Measurements from ENCODE around the gene S1PR4.

DNA sequence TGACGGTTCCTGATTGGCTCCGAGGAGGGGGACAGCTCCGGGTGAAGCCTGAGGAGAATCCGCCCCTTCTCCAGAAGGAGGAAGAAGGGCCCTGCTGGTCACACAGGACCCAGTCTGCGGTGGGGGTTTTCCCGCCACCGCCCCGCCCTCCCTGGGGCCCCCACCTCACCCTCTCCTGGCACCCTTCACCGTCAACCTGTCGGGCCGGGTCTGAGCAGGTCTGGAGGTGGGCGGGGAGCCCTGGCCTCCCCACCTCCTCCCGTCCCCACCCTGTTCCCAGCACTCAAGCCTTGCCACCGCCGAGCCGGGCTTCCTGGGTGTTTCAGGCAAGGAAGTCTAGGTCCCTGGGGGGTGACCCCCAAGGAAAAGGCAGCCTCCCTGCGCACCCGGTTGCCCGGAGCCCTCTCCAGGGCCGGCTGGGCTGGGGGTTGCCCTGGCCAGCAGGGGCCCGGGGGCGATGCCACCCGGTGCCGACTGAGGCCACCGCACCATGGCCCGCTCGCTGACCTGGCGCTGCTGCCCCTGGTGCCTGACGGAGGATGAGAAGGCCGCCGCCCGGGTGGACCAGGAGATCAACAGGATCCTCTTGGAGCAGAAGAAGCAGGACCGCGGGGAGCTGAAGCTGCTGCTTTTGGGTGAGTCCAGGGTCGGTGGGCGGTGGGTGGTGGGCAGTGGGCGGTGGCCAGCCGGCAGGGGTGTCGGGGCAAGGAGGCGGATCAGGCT is 42.4 kb upstream of the S1PR4 start, which contains the start of gene GNA15:
- TF ChIP-seq, protein P1, sequence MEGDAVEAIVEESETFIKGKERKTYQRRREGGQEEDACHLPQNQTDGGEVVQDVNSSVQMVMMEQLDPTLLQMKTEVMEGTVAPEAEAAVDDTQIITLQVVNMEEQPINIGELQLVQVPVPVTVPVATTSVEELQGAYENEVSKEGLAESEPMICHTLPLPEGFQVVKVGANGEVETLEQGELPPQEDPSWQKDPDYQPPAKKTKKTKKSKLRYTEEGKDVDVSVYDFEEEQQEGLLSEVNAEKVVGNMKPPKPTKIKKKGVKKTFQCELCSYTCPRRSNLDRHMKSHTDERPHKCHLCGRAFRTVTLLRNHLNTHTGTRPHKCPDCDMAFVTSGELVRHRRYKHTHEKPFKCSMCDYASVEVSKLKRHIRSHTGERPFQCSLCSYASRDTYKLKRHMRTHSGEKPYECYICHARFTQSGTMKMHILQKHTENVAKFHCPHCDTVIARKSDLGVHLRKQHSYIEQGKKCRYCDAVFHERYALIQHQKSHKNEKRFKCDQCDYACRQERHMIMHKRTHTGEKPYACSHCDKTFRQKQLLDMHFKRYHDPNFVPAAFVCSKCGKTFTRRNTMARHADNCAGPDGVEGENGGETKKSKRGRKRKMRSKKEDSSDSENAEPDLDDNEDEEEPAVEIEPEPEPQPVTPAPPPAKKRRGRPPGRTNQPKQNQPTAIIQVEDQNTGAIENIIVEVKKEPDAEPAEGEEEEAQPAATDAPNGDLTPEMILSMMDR (IDR thresholded peaks at IDR 0.05) = no peak
- no peak for TF ChIP-seq POLR2A (IDR thresholded peaks at IDR 0.05)
